ENCODE measurements around the gene GLRA3. TPM values are rescaled to one million over a fixed set of nuclear protein-coding genes. Genes with fewer than 3 reads are reported as not detected.

The GLRA3 gene
- polyA plus RNA-seq, 1 experiment = not detected

GRCh38 chr4:174813292-174813691 is 15.8 kb downstream of the GLRA3 start:
- Histone ChIP-seq H3K27me3 (ENCODE audit: control insufficient read depth, insufficient read depth, low read length) (no peaks in the 10 kb centered on the region), H3K4me3 (ENCODE audit: low read depth, low read length) (no peak overlapping the region), H3K36me3 (ENCODE audit: control insufficient read depth, insufficient read depth, low read length) (no peaks in the 10 kb centered on the region)
- ChIA-PET POLR2A (no interaction called here), CTCF (interaction anchor here (0.8 kb wide), 1 partner anchor 25 kb away, joined by 3 read pairs; no protein-coding TSS in a partner anchor)
- TF ChIP-seq, protein P1, sequence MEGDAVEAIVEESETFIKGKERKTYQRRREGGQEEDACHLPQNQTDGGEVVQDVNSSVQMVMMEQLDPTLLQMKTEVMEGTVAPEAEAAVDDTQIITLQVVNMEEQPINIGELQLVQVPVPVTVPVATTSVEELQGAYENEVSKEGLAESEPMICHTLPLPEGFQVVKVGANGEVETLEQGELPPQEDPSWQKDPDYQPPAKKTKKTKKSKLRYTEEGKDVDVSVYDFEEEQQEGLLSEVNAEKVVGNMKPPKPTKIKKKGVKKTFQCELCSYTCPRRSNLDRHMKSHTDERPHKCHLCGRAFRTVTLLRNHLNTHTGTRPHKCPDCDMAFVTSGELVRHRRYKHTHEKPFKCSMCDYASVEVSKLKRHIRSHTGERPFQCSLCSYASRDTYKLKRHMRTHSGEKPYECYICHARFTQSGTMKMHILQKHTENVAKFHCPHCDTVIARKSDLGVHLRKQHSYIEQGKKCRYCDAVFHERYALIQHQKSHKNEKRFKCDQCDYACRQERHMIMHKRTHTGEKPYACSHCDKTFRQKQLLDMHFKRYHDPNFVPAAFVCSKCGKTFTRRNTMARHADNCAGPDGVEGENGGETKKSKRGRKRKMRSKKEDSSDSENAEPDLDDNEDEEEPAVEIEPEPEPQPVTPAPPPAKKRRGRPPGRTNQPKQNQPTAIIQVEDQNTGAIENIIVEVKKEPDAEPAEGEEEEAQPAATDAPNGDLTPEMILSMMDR (IDR thresholded peaks at IDR 0.05; ENCODE audit: insufficient read depth, low read depth, low read length) = no peak
- DNase-seq (ENCODE audit: low read depth) = no peak

DNA sequence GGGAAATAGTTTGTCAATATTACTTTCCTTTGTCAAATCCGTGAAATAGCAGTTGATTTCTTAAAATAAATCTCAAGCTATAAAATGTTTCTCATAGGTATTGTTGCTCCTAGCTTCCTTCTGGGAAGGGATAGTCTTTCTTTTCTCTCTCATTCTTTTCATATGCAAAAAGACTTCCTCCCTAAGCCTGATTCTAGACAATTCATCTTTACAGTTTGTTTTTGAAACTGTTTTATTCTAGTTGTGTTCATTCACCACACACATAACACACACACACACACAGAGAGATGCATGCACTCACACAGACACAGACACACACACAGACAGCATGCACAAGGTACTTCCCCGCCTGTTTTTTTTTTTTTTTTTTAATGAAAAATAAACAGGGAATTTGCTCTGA is 18.2 kb downstream of the GLRA3 start:
- no peak for DNase-seq (ENCODE audit: low read depth)
- CTCF ChIA-PET = no interaction called here
- POLR2A ChIA-PET = no interaction called here

GRCh38 chr4:174808836-174809235 is 20.2 kb downstream of the GLRA3 start:
- DNase-seq (ENCODE audit: low read depth) = no peak
- Histone ChIP-seq H3K27me3 (ENCODE audit: control insufficient read depth, insufficient read depth, low read length) (no peaks in the 10 kb centered on the region), H3K4me3 (ENCODE audit: low read depth, low read length) (no peak overlapping the region), H3K36me3 (ENCODE audit: control insufficient read depth, insufficient read depth, low read length) (no peaks in the 10 kb centered on the region)
- ChIA-PET POLR2A (no interaction called here), CTCF (no interaction called here)
- TF ChIP-seq, protein P1 (IDR thresholded peaks at IDR 0.05; ENCODE audit: insufficient read depth, low read depth, low read length) = no peak

More for the DNA sequence above, 18.2 kb downstream of the GLRA3 start:
- Histone ChIP-seq H3K36me3 (ENCODE audit: control insufficient read depth, insufficient read depth, low read length) (no peaks in the 10 kb centered on the region), H3K4me3 (ENCODE audit: low read depth, low read length) (no peak overlapping the region), H3K27me3 (ENCODE audit: control insufficient read depth, insufficient read depth, low read length) (no peaks in the 10 kb centered on the region)
- TF ChIP-seq, protein P1 (IDR thresholded peaks at IDR 0.05; ENCODE audit: insufficient read depth, low read depth, low read length) = no peak

DNA sequence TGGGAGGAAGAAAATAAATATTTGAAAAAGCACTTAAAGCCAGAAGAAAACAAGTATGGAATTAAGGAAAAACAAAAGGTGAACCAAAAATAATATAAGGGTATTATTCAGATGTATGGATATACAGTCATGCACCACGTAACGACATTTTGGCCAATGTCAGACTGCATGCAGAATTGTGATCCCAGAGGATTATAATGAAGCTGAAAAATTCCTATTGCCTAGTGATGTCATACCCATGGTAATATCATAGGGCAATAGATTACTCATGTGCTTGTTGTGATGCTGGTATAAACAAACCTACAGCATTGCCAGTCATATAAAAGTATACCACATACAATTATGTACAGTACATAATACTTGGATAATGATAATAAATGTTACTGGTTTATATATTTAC is 20.9 kb downstream of the GLRA3 start:
- TF ChIP-seq, protein P1 (IDR thresholded peaks at IDR 0.05; ENCODE audit: insufficient read depth, low read depth, low read length) = no peak
- CTCF ChIA-PET = no interaction called here
- Histone ChIP-seq H3K27me3 (ENCODE audit: control insufficient read depth, insufficient read depth, low read length) (no peaks in the 10 kb centered on the region), H3K4me3 (ENCODE audit: low read depth, low read length) (no peak overlapping the region), H3K36me3 (ENCODE audit: control insufficient read depth, insufficient read depth, low read length) (no peaks in the 10 kb centered on the region)
- no peak for DNase-seq (ENCODE audit: low read depth)
- POLR2A ChIA-PET = no interaction called here

GRCh38 chr4:174805746-174806145 is 23.3 kb downstream of the GLRA3 start:
- ChIA-PET POLR2A (no interaction called here), CTCF (no interaction called here)
- H3K27me3 ChIP-seq (ENCODE audit: control insufficient read depth, insufficient read depth, low read length) = no peaks in the 10 kb centered on the region
- TF ChIP-seq, protein P1 (IDR thresholded peaks at IDR 0.05; ENCODE audit: insufficient read depth, low read depth, low read length) = no peak
- no peaks in the 10 kb centered on the region for H3K36me3 ChIP-seq (ENCODE audit: control insufficient read depth, insufficient read depth, low read length)
- H3K4me3 ChIP-seq (ENCODE audit: low read depth, low read length) = no peak overlapping the region
- no peak for DNase-seq (ENCODE audit: low read depth)
